ENCODE data around the gene CATSPERZ. TPM values are rescaled to one million over a fixed set of nuclear protein-coding genes. Genes with fewer than 3 reads are reported as not detected.
A peak's percentile ranks its signal among the peaks of the same experiment; 100 is the strongest.

Gene CATSPERZ
- total and polyA plus RNA-seq, 9 of the 15 experiments (the other 6 are each of a cell fraction or from before 2014, with no cell fraction given): 0.86 to 8.5 (median 3.5) TPM

GRCh38 chr11:64284962-64285884, 14.9 kb upstream of the CATSPERZ start, which contains the start of gene GPR137 (continued):
- no peak for TF ChIP-seq E2F5 (CRISPR knock-in tag; IDR thresholded peaks at IDR 0.05)
- TF ChIP-seq DNMT1 (IDR thresholded peaks at IDR 0.05): no peak
- no peak for TF ChIP-seq FOXK1 (CRISPR knock-in tag; IDR thresholded peaks at IDR 0.05; ENCODE audit: borderline replicate concordance)
- no peak for TF ChIP-seq ZFP30 (CRISPR knock-in tag; IDR thresholded peaks at IDR 0.05; ENCODE audit: borderline replicate concordance)
- 0 out of 2 replicates have a peak, but pooled peaks have one; percentile 36 for TF ChIP-seq NFIC (IDR thresholded peaks at IDR 0.05)
- TF ChIP-seq RCOR1 (IDR thresholded peaks at IDR 0.05; ENCODE audit: borderline replicate concordance in 1 of 2, low read depth in 2 of 2, low read length in 2 of 2): peak in 1 of 2 experiments; percentile 52; a peak in 1 of 4 replicates
- peak; percentile 80 to 89; a peak in 3 of 4 replicates for TF ChIP-seq SIX5 (IDR thresholded peaks at IDR 0.05; ENCODE audit: borderline replicate concordance in 1 of 2, insufficient read depth in 1 of 2, low read depth in 1 of 2, low read length in 2 of 2)
- TF ChIP-seq HIVEP1 (CRISPR knock-in tag; IDR thresholded peaks at IDR 0.05): peak; percentile 72; the same call in 1 of the 2 replicates
- no peak for TF ChIP-seq C11orf30 (IDR thresholded peaks at IDR 0.05; ENCODE audit: low read depth)
- no peak for TF ChIP-seq PRDM10 (IDR thresholded peaks at IDR 0.05; ENCODE audit: partially characterized antibody)
- TF ChIP-seq ILF3 (IDR thresholded peaks at IDR 0.05; ENCODE audit: borderline replicate concordance): 0 out of 2 replicates have a peak, but pooled peaks have one; percentile 32
- no peak for TF ChIP-seq SRF (CRISPR knock-in tag; IDR thresholded peaks at IDR 0.05)
- peak; percentile 97 for TF ChIP-seq FUS (optimal IDR thresholded peaks at IDR 0.05; ENCODE audit: low read depth, low read length)
- no peak for TF ChIP-seq MXD1 (CRISPR knock-in tag; IDR thresholded peaks at IDR 0.05; ENCODE audit: borderline replicate concordance, poor library complexity, severe bottlenecking)
- TF ChIP-seq, protein P1, sequence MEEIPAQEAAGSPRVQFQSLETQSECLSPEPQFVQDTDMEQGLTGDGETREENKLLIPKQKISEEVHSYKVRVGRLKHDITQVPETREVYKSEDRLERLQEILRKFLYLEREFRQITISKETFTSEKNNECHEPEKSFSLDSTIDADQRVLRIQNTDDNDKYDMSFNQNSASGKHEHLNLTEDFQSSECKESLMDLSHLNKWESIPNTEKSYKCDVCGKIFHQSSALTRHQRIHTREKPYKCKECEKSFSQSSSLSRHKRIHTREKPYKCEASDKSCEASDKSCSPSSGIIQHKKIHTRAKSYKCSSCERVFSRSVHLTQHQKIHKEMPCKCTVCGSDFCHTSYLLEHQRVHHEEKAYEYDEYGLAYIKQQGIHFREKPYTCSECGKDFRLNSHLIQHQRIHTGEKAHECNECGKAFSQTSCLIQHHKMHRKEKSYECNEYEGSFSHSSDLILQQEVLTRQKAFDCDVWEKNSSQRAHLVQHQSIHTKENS (CRISPR knock-in tag; IDR thresholded peaks at IDR 0.05): no peak
